Smooth muscle cell (in vitro differentiated cells): Measurements from ENCODE around the gene POP7. TPM values are rescaled to one million over a fixed set of nuclear protein-coding genes. Genes with fewer than 3 reads are reported as not detected.
"Not testable (repeated sequence)": the region's sequence is repeated elsewhere in the genome, so short reads cannot be mapped to it uniquely, and the experiment has no call there.

Source experiments
- DNase-seq: peaks from one replicate; lab custom pipeline; 2025; ENCODE audit not compliant: unreplicated experiment; lab: John Stamatoyannopoulos, UW
- H2AFZ ChIP-seq: fragments of 200-600 bp; sonication (generic); 2 replicates; pipeline ENCODE4 v1.6.0; 2016; ENCODE audit warnings: antibody characterized with exemption, low read depth, mild to moderate bottlenecking
- H3F3A ChIP-seq: fragments of 200-600 bp; sonication (generic); 2 replicates; pipeline ENCODE4 v1.6.0; 2017; ENCODE audit warnings: antibody characterized with exemption, low read depth
- H3K27ac ChIP-seq: fragments of 200-600 bp; sonication (generic); 2 replicates; pipeline ENCODE4 v1.5.1; 2016; ENCODE audit warnings: low read depth, mild to moderate bottlenecking
- H3K27me3 ChIP-seq: fragments of 200-600 bp; sonication (generic); 2 replicates; pipeline ENCODE4 v1.6.1; 2016; ENCODE audit warnings: low read depth, mild to moderate bottlenecking
- H3K36me3 ChIP-seq: fragments of 200-600 bp; sonication (generic); 2 replicates; pipeline ENCODE4 v1.5.1; 2016; ENCODE audit warnings: low read depth
- H3K4me1 ChIP-seq: fragments of 200-600 bp; sonication (generic); 2 replicates; pipeline ENCODE4 v1.5.1; 2016; ENCODE audit warnings: low read depth
- H3K4me2 ChIP-seq: fragments of 200-600 bp; sonication (generic); 2 replicates; pipeline ENCODE4 v1.6.0; 2016; ENCODE audit warnings: mild to moderate bottlenecking
- H3K4me3 ChIP-seq: fragments of 200-600 bp; sonication (generic); 2 replicates; pipeline ENCODE4 v1.5.1; 2016; ENCODE audit warnings: mild to moderate bottlenecking
- H3K79me2 ChIP-seq: fragments of 200-600 bp; sonication (generic); 2 replicates; pipeline ENCODE4 v1.6.0; 2016; ENCODE audit warnings: low read depth, mild to moderate bottlenecking
- H3K9ac ChIP-seq: fragments of 200-600 bp; sonication (generic); 2 replicates; pipeline ENCODE4 v1.6.0; 2016; ENCODE audit warnings: low read depth
- H3K9me3 ChIP-seq: fragments of 200-600 bp; sonication (generic); replicated peaks from 2 replicates; pipeline ENCODE4 v1.5.1; 2016; ENCODE audit warnings: low read depth
- H4K20me1 ChIP-seq: fragments of 200-600 bp; sonication (generic); 2 replicates; pipeline ENCODE4 v1.6.0; 2016; ENCODE audit warnings: low read depth
- WGBS: methylation state at CpG from one replicate; pipeline ENCODE4 v1.1.7; 2016; ENCODE audit warnings: low lambda C conversion rate; 5-methylcytosine and 5-hydroxymethylcytosine counted together
- polyA plus RNA-seq: library from polyadenylated mRNA; unstranded; fragments of >200 nt; fragmentation: Nextera tagmentation; extraction: Ambion mirVana; gene quantifications from 2 replicates; pipeline ENCODE4 v1.2.1, GENCODE V29; 2016
- total RNA-seq: library from RNA; depleted of rRNA; stranded (reverse); fragments of >200 nt; gene quantifications from 2 replicates; pipeline ENCODE4 v1.2.3, GENCODE V29; 2014
- TF ChIP-seq, protein P1 (sequence below): fragments of 200-600 bp; sonication (generic); IDR thresholded peaks from 2 replicates; pipeline ENCODE4 v1.5.1; 2017; ENCODE audit warnings: borderline replicate concordance, mild to moderate bottlenecking, antibody characterized with exemption; ENCODE audit not compliant: insufficient read depth, poor library complexity, severe bottlenecking

POP7 gene
- total RNA-seq (19.5 and 19.6 TPM in 2 replicates), polyA plus RNA-seq (58.7 and 62.3 TPM in 2 replicates)

DNA sequence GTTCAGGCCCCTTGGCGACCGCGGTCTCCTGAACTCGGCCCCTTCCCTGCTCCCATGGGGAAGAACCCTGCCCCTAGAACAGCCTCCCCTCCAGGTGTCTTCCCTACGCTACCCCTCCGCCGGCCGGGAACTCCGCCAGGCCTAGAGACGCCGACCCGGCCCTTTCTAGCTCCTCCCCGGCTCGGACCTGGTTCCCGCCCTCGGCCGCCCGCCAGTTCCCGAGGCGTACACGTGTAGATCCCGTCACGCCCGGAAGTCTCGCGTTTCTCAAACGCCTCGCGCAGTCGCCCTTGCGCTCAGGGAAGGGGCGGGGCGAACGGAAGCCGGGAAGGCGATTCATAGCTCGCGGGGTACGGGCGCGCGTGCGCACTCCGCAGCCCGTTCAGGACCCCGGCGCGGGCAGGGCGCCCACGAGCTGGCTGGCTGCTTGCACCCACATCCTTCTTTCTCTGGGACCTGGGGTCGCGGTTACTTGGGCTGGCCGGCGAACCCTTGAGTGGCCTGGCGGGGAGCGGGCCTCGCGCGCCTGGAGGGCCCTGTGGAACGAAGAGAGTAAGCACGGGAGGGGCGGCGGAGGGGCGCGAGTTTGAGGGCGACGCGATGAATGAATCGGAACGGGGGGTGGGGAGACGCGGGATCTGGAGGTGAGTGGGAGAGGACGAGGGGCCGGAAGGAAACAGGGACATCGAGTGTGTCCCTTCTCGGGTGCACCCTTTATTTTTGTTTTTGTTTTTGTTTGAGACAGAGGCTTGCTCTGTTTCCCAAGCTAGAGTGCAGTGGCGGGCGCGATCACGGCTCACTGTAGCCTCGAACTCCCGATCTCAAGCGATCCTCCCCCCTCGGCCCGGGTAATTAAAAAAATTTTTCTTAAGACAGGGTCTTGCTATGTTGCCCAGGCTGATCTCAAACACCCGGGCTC is at the start of gene POP7:
Gene POP7 (plus strand): TSS at position 369 of the 919 bp plus-strand sequence. CDS start 710 bp downstream, outside the sequence.
- Histone ChIP-seq H3K27me3 (no peaks in the 10 kb centered on the region), H4K20me1 (no peaks in the 10 kb centered on the region), H3K4me1 (peaks cover 7% of the 10 kb centered on the region), H3K36me3 (no peaks in the 10 kb centered on the region), H3F3A (no peaks in the 10 kb centered on the region), H3K9me3 (no peaks in the 10 kb centered on the region), H3K27ac (peak within 1 kb of the TSS; percentile 45), H3K9ac (peak within 1 kb of the TSS; percentile 84), H3K79me2 (peaks cover 14% of the 10 kb centered on the region), H3K4me3 (peak within 1 kb of the TSS; percentile 89), H2AFZ (peak within 1 kb of the TSS; percentile 92), H3K4me2 (peak within 1 kb of the TSS; percentile 89)
- peak; percentile 96 for DNase-seq
- TF ChIP-seq, protein P1, sequence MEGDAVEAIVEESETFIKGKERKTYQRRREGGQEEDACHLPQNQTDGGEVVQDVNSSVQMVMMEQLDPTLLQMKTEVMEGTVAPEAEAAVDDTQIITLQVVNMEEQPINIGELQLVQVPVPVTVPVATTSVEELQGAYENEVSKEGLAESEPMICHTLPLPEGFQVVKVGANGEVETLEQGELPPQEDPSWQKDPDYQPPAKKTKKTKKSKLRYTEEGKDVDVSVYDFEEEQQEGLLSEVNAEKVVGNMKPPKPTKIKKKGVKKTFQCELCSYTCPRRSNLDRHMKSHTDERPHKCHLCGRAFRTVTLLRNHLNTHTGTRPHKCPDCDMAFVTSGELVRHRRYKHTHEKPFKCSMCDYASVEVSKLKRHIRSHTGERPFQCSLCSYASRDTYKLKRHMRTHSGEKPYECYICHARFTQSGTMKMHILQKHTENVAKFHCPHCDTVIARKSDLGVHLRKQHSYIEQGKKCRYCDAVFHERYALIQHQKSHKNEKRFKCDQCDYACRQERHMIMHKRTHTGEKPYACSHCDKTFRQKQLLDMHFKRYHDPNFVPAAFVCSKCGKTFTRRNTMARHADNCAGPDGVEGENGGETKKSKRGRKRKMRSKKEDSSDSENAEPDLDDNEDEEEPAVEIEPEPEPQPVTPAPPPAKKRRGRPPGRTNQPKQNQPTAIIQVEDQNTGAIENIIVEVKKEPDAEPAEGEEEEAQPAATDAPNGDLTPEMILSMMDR: no peak
- WGBS: under 1% methylated on average over 81 of the region's 86 CpGs

DNA sequence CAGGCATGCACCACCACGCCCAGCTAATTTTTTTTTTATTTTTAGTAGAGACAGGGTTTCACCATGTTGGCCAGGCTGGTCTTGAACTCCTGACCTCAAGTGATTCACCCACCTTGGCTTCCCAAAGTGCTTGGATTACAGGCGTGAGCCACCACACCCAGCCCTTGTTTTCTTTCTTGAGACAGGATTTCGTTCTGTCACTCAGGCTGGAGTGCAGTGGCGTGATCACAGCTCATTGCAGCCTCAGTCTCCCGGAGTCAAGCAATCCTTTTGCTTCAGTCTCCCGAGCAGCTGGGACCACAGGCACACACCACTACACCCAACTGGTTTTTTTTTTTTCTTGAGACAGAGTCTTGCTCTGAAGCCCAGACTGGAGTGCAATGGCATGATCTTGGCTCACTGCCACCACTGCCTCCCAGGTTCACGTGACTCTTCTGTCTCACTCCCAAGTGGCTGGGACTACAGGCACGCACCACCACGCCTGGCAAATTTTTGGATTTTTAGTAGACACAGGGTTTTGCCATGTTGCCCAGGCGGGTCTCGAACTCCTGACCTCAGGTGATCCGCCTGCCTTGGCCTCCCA is 43.6 kb upstream of the POP7 start:
- not testable (repeated sequence) for H4K20me1 ChIP-seq, H3K4me3 ChIP-seq, H3K4me2 ChIP-seq, H2AFZ ChIP-seq, H3K9me3 ChIP-seq, DNase-seq, H3K9ac ChIP-seq, H3F3A ChIP-seq, H3K27ac ChIP-seq, H3K36me3 ChIP-seq, H3K4me1 ChIP-seq, H3K79me2 ChIP-seq
- WGBS: 90% methylated on average over 12 of the region's 12 CpGs
- H3K27me3 ChIP-seq: peaks cover 11% of the 10 kb centered on the region

DNA sequence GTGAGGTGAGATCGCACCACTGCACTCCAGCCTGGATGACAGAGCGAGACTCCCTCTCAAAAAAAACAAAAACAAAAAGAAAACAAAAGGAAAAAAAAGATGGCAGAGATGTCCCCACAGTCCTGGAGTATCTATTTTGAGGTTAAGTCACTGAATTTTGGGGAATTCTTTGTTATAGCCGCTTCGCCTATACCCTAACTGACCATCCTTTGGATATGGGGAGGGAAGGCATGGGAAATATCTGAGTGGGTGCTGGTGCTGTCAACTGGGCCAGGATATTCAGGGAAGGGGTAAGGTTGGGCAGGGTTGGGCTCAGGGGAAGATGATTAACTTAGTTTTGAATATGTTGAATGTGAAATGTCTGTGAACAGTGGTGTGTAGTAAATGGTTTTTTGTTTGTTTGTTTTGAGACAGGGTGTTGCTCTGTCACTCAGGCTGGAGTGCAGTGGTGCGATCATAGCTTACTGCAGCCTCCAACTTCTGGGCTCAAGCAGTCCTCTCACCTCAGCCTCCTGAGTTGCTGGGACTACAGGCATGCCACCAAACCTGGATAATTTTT is 40.7 kb upstream of the POP7 start:
- H3K27me3 ChIP-seq: no peaks in the 10 kb centered on the region
- no peaks in the 10 kb centered on the region for H3K79me2 ChIP-seq
- no peak overlapping the region for H2AFZ ChIP-seq
- no peaks in the 10 kb centered on the region for H3K36me3 ChIP-seq
- TF ChIP-seq, protein P1: no peak
- no peaks in the 10 kb centered on the region for H3K4me1 ChIP-seq
- H3K9me3 ChIP-seq: no peaks in the 10 kb centered on the region
- no peaks in the 10 kb centered on the region for H3F3A ChIP-seq
- no peaks in the 10 kb centered on the region for H4K20me1 ChIP-seq
- no peak for DNase-seq
- H3K9ac ChIP-seq: no peak overlapping the region
- WGBS: 93% methylated on average over 5 of the region's 5 CpGs
- H3K4me3 ChIP-seq: no peak overlapping the region
- H3K4me2 ChIP-seq: no peak overlapping the region
- no peak overlapping the region for H3K27ac ChIP-seq

DNA sequence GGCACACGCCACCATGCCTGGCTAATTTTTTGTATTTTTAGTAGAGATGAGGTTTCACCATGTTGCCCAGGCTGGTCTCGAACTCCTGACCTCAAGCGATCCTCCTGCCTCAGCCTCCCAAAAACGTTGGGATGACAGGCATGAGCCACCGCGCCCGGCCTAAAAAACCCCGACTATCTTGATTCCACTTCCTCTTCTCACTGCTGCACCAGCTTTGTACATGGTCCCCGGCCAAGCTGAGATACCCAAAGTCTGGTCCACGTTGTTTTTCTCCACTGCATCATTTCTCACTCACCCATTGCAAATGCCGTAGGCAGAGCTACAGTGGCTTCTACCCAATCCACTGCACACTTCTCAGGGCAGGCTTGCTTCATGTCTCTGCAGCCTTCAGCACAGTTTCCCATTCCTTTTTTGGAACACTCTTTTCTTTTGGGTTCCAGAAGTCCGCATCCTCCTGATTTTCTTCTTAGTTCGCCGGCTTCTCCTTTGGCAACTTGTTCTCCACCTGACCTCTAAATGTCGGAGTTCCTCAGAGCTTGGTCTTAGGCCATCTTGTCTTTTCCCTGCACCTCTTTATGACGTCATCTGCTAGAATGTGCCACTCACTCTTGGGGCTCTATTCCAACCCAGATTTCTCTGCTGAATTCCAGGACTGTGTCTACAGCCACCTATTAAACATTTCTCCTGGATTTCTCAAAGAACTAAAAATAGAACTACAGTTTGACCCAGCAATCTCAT is 38.4 kb upstream of the POP7 start:
- no peak overlapping the region for H3K27ac ChIP-seq
- DNase-seq: no peak
- H3K79me2 ChIP-seq: no peaks in the 10 kb centered on the region
- no peaks in the 10 kb centered on the region for H3K9me3 ChIP-seq
- no peak overlapping the region for H3K4me3 ChIP-seq
- H3F3A ChIP-seq: no peaks in the 10 kb centered on the region
- H2AFZ ChIP-seq: no peak overlapping the region
- no peaks in the 10 kb centered on the region for H4K20me1 ChIP-seq
- WGBS: 89% methylated on average over 16 of the region's 16 CpGs
- no peaks in the 10 kb centered on the region for H3K27me3 ChIP-seq
- H3K9ac ChIP-seq: no peak overlapping the region
- H3K36me3 ChIP-seq: no peaks in the 10 kb centered on the region
- no peaks in the 10 kb centered on the region for H3K4me1 ChIP-seq
- no peak overlapping the region for H3K4me2 ChIP-seq
- TF ChIP-seq, protein P1: no peak
